Keratinocyte (primary cell): ENCODE results near the gene KCNIP3. TPM values are rescaled to one million over a fixed set of nuclear protein-coding genes. Genes with fewer than 3 reads are reported as not detected.

Experiments
- DNase-seq: peaks from one replicate; pipeline ENCODE4 v3.0.0-alpha.2; 2011; ENCODE audit warnings: low read depth, missing footprints, low spot score
- FAIRE-seq: peaks from 2 replicates; lab custom pipeline; 2011; peaks lifted over from hg19 to GRCh38; lab: Jason Lieb, UNC
- H2AFZ ChIP-seq: 2 replicates; pipeline ENCODE4 v1.6.0; 2012; ENCODE audit warnings: low read length, control low read depth, inconsistent platforms; ENCODE audit not compliant: control insufficient read depth
- H3K27ac ChIP-seq: 2 replicates; pipeline ENCODE4 v1.5.1; 2011; ENCODE audit warnings: low read length; ENCODE audit not compliant: control insufficient read depth, insufficient read depth
- H3K27me3 ChIP-seq: 3 replicates; pipeline ENCODE4 v1.6.0; 2011; ENCODE audit warnings: low read length; ENCODE audit not compliant: control insufficient read depth, insufficient read depth; ENCODE audit errors: extremely low read depth
- H3K36me3 ChIP-seq, 2 experiments: 2 replicates in 1 of 2; 3 replicates in 1 of 2; pipeline ENCODE4 v1.5.1; 2011; ENCODE audit warnings: low read length in 2 of 2, mild to moderate bottlenecking in 1 of 2; ENCODE audit not compliant: control insufficient read depth in 2 of 2, insufficient read depth in 2 of 2; ENCODE audit errors: extremely low read depth in 1 of 2
- H3K4me1 ChIP-seq: 3 replicates; pipeline ENCODE4 v1.5.1; 2011; ENCODE audit warnings: low read length; ENCODE audit not compliant: control insufficient read depth, insufficient read depth; ENCODE audit errors: extremely low read depth
- H3K4me2 ChIP-seq: 3 replicates; pipeline ENCODE4 v1.6.0; 2011; ENCODE audit warnings: low read depth, low read length; ENCODE audit not compliant: control insufficient read depth, insufficient read depth; ENCODE audit errors: extremely low read depth
- H3K4me3 ChIP-seq, 3 experiments: fragments of 200-600 bp in 1 of 3; sonication (generic) in 1 of 3; 2 replicates in 2 of 3; 3 replicates in 1 of 3; pipeline ENCODE4 v1.5.1; 2011 to 2016; ENCODE audit warnings: low read length in 3 of 3, mild to moderate bottlenecking in 3 of 3, control low read depth in 2 of 3, inconsistent platforms in 1 of 3, low read depth in 1 of 3, mixed read lengths in 1 of 3, mixed run types in 1 of 3, moderate library complexity in 1 of 3; ENCODE audit not compliant: control insufficient read depth in 2 of 3, insufficient read depth in 2 of 3; ENCODE audit errors: extremely low read depth in 1 of 3
- H3K79me2 ChIP-seq: 2 replicates; pipeline ENCODE4 v1.6.0; 2012; ENCODE audit warnings: low read length; ENCODE audit not compliant: control insufficient read depth, insufficient read depth
- H3K9ac ChIP-seq: 3 replicates; pipeline ENCODE4 v1.6.0; 2011; ENCODE audit warnings: low read length; ENCODE audit not compliant: control insufficient read depth, insufficient read depth; ENCODE audit errors: extremely low read depth
- H3K9me1 ChIP-seq: 3 replicates; pipeline ENCODE4 v1.6.0; 2011; ENCODE audit warnings: low read length; ENCODE audit not compliant: control insufficient read depth, insufficient read depth; ENCODE audit errors: extremely low read depth
- H3K9me3 ChIP-seq: 2 replicates; pipeline ENCODE4 v1.5.1; 2012; ENCODE audit warnings: low read depth, low read length; ENCODE audit not compliant: control insufficient read depth
- H4K20me1 ChIP-seq: 3 replicates; pipeline ENCODE4 v1.6.0; 2011; ENCODE audit warnings: low read length; ENCODE audit not compliant: control insufficient read depth, insufficient read depth; ENCODE audit errors: extremely low read depth
- CTCF ChIP-seq, 3 experiments: IDR thresholded peaks in 1 of 3; conservative IDR thresholded peaks in 1 of 3; optimal IDR thresholded peaks in 1 of 3; 2 replicates in 2 of 3; 3 replicates in 1 of 3; pipeline versions ENCODE3 to v1.5.1; 2011; ENCODE audit warnings: low read length in 3 of 3, mild to moderate bottlenecking in 3 of 3, moderate library complexity in 2 of 3, control low read depth in 1 of 3, inconsistent platforms in 1 of 3; ENCODE audit not compliant: insufficient read depth in 2 of 3; ENCODE audit errors: extremely low read depth in 1 of 3
- EZH2 ChIP-seq: IDR thresholded peaks from one replicate; pipeline ENCODE4 v1.6.1; 2012; ENCODE audit warnings: inconsistent platforms, mild to moderate bottlenecking, low read length, moderate library complexity
- dilution Hi-C: fragments of 300-500 bp; cut with MboI; formaldehyde crosslinking; loops from one replicate; pipeline ENCODE4 v1.7.0; 2020; ENCODE audit warnings: low sequenced_read_pairs; ENCODE audit not compliant: extremely low pct_ligation_motif_present
- polyA plus RNA-seq, 5 experiments: library from polyadenylated mRNA; depleted of rRNA in 3 of 5; stranded (reverse) in 3 of 5; stranded (forward) in 1 of 5; unstranded in 1 of 5; fragments of >200 nt; gene quantifications; 1 replicate in 1 of 5; 2 replicates in 3 of 5; 3 replicates in 1 of 5; pipeline versions ENCODE4 v1.2.1 to v1.2.3, GENCODE V29; 2011 to 2012; ENCODE audit warnings: missing spikeins in 2 of 5, low read depth in 1 of 5, low replicate concordance in 1 of 5

The KCNIP3 gene
- polyA plus RNA-seq, 1 donor (not counting 4 experiments of a cell fraction or from before 2014, with no cell fraction given), result 0.66 TPM

DNA sequence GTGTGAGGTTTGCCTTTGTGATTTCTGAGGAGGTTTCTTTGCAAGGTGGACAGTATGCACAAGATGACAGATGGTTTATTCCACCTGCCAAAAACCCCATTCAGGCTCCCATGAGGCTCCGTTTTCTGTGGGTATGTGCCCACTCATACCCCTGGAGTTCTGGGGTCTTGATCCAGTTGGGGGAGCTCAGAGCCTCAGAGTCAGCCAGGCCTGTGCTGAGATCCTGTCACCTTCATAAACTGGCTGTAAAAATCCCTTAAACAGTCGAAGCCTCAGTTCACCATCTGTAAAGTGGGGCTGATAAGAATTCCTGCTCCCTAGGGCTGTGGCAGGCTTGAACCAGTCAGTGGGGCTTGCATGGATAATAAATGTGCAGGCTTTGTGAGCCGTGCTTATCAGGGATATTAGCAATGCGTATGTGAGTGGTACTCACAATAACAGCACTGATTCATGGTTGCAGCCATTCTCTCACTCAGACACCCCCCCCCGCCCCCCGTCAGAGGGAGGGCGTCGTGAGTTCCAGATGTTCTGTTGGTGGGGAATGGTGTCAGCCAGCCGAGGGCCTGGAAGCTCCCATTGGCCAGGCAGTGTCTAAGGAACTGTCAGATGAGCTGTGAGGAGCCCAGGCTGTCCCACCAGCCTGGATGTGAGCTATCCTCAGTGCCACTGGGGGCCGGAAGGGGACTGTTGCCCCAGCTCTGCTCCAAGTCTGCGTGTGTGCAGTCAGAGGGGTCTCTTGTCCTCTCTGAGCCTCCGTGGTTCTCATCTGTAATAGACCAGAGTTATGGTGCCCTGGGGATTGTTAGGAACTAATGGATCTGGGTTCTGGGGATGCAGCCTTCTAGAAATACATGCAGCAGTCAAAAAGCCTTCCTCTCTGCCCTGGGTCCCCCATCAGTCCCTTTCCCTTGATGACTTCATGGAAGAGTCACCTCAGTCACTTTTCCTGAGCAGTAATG lies 51.7 kb downstream of the KCNIP3 start:
- no peak overlapping the region for H2AFZ ChIP-seq
- no peak overlapping the region for H3K27ac ChIP-seq
- H3K79me2 ChIP-seq, result no peaks in the 10 kb centered on the region
- DNase-seq, result no peak
- FAIRE-seq, result no peak
- H3K9me1 ChIP-seq, result no peaks in the 10 kb centered on the region
- TF ChIP-seq EZH2 (no peak), CTCF (optimal IDR thresholded peaks at IDR 0.05 in 1 of 3, IDR thresholded peaks at IDR 0.05 in 1 of 3, conservative IDR thresholded peaks at IDR 0.05 in 1 of 3; ENCODE audit: extremely low read depth in 1 of 3, insufficient read depth in 2 of 3, low read length in 3 of 3) (no peak)
- H3K4me2 ChIP-seq, result no peak overlapping the region
- no peak overlapping the region for H3K9ac ChIP-seq
- no peaks in the 10 kb centered on the region for H3K36me3 ChIP-seq
- no peak overlapping the region for H3K4me3 ChIP-seq
- H4K20me1 ChIP-seq, result no peaks in the 10 kb centered on the region
- H3K27me3 ChIP-seq, result peaks cover 29% of the 10 kb centered on the region
- dilution Hi-C loops, result no loop called here
- H3K4me1 ChIP-seq, result peaks cover 9% of the 10 kb centered on the region
- no peaks in the 10 kb centered on the region for H3K9me3 ChIP-seq

GRCh38 chr2:95349568-95350322 lies 52.6 kb downstream of the KCNIP3 start:
- no peaks in the 10 kb centered on the region for H3K9me1 ChIP-seq
- DNase-seq (no peak), FAIRE-seq (no peak)
- H3K27me3 ChIP-seq, result peaks cover 29% of the 10 kb centered on the region
- no peak overlapping the region for H3K4me3 ChIP-seq
- H2AFZ ChIP-seq, result no peak overlapping the region
- H3K79me2 ChIP-seq, result no peaks in the 10 kb centered on the region
- no peaks in the 10 kb centered on the region for H3K36me3 ChIP-seq
- no peaks in the 10 kb centered on the region for H4K20me1 ChIP-seq
- no peak for TF ChIP-seq CTCF (optimal IDR thresholded peaks at IDR 0.05 in 1 of 3, IDR thresholded peaks at IDR 0.05 in 1 of 3, conservative IDR thresholded peaks at IDR 0.05 in 1 of 3; ENCODE audit: extremely low read depth in 1 of 3, insufficient read depth in 2 of 3, low read length in 3 of 3)
- TF ChIP-seq EZH2, result no peak
- dilution Hi-C loops, result no loop called here
- peaks cover 2% of the 10 kb centered on the region for H3K4me1 ChIP-seq
- H3K27ac ChIP-seq, result no peak overlapping the region
- H3K9me3 ChIP-seq, result no peaks in the 10 kb centered on the region
- H3K9ac ChIP-seq, result no peak overlapping the region
- H3K4me2 ChIP-seq, result no peak overlapping the region
